WTC11 (cell line): Measurements from ENCODE around the gene LRRC34. TPM values are rescaled to one million over a fixed set of nuclear protein-coding genes. Genes with fewer than 3 reads are reported as not detected.

Source experiments
- ATAC-seq: fragments of 200-7000 bp; cut with Tn5 transposase; 2 replicates; pipeline ENCODE4 v1.10.0; 2021; ENCODE audit warnings: mild to moderate bottlenecking, moderate library complexity
- CTCF ChIA-PET: fragments of 300-600 bp; sonication (Branson Sonifier 250); formaldehyde crosslinking; loops from one replicate; lab custom pipeline; 2021; ENCODE audit warnings: antibody characterized with exemption; lab: Charles Lee
- POLR2A ChIA-PET: fragments of 350-600 bp; sonication (Branson Sonifier 250); formaldehyde crosslinking; loops from one replicate; lab custom pipeline; 2021; ENCODE audit warnings: antibody characterized with exemption; lab: Charles Lee
- DNase-seq: peaks from one replicate; pipeline ENCODE4 v3.0.0; 2021; ENCODE audit warnings: low spot score
- H3K27ac Mint-ChIP-seq: 2 replicates; pipeline ENCODE4 v1.8.0; 2021; ENCODE audit warnings: mixed read lengths
- H3K27me3 Mint-ChIP-seq: 2 replicates; pipeline ENCODE4 v1.8.0; 2021; ENCODE audit warnings: low read depth, mild to moderate bottlenecking, moderate library complexity, mixed read lengths
- H3K36me3 Mint-ChIP-seq: 2 replicates; pipeline ENCODE4 v1.8.0; 2021; ENCODE audit warnings: mixed read lengths
- H3K4me1 Mint-ChIP-seq: 2 replicates; pipeline ENCODE4 v1.8.0; 2022; ENCODE audit warnings: mixed read lengths
- H3K4me3 Mint-ChIP-seq: 2 replicates; pipeline ENCODE4 v1.8.0; 2021; ENCODE audit warnings: mild to moderate bottlenecking, moderate library complexity, mixed read lengths
- H3K9me3 Mint-ChIP-seq: 2 replicates; pipeline ENCODE4 v1.8.0; 2021; ENCODE audit warnings: mixed read lengths
- ATF1 ChIP-seq: sonication (generic); formaldehyde crosslinking; IDR thresholded peaks from 2 replicates; pipeline ENCODE4 v1.8.1; 2023; ENCODE audit warnings: mild to moderate bottlenecking, moderate library complexity, missing genetic modification reagents
- CDX4 ChIP-seq: fragments of 250-450 bp; sonication (Bioruptor Pico); IDR thresholded peaks from 2 replicates; pipeline ENCODE4 v1.9.0; 2021; ENCODE audit warnings: moderate library complexity, mild to moderate bottlenecking, inconsistent platforms, borderline replicate concordance
- E2F1 ChIP-seq: sonication (generic); formaldehyde crosslinking; IDR thresholded peaks from 2 replicates; pipeline ENCODE4 v1.8.0; 2022; ENCODE audit warnings: mild to moderate bottlenecking, missing genetic modification reagents
- ETV6 ChIP-seq: sonication (generic); formaldehyde crosslinking; IDR thresholded peaks from 2 replicates; pipeline ENCODE4 v1.8.1; 2022; ENCODE audit warnings: mild to moderate bottlenecking, missing genetic modification reagents
- GABPB1 ChIP-seq: sonication (generic); formaldehyde crosslinking; IDR thresholded peaks from 2 replicates; pipeline ENCODE4 v1.8.1; 2023; ENCODE audit warnings: mild to moderate bottlenecking, missing genetic modification reagents
- GRHL2 ChIP-seq: fragments of 250-450 bp; sonication (Bioruptor Pico); IDR thresholded peaks from 2 replicates; pipeline ENCODE4 v1.8.0; 2022; ENCODE audit warnings: mild to moderate bottlenecking, moderate library complexity; ENCODE audit not compliant: insufficient replicate concordance, severe bottlenecking
- JAZF1 ChIP-seq: fragments of 250-450 bp; sonication (Bioruptor Pico); IDR thresholded peaks from 2 replicates; pipeline ENCODE4 v1.9.0; 2021; ENCODE audit warnings: moderate library complexity, mild to moderate bottlenecking, inconsistent platforms
- MAX ChIP-seq: sonication (generic); formaldehyde crosslinking; IDR thresholded peaks from 2 replicates; pipeline ENCODE4 v1.8.0; 2022; ENCODE audit warnings: mild to moderate bottlenecking, missing genetic modification reagents
- NFATC4 ChIP-seq: fragments of 250-450 bp; sonication (Bioruptor Pico); IDR thresholded peaks from 2 replicates; pipeline ENCODE4 v1.9.0; 2021; ENCODE audit warnings: mild to moderate bottlenecking
- NFYB ChIP-seq: sonication (generic); formaldehyde crosslinking; conservative IDR thresholded peaks from 2 replicates; pipeline ENCODE4 v1.8.0; 2022; ENCODE audit warnings: low read depth, missing genetic modification reagents
- NR1H2 ChIP-seq: sonication (generic); formaldehyde crosslinking; IDR thresholded peaks from 2 replicates; pipeline ENCODE4 v1.9.0; 2021; ENCODE audit warnings: mild to moderate bottlenecking, moderate library complexity, missing genetic modification reagents
- PRRX2 ChIP-seq: fragments of 250-450 bp; sonication (Bioruptor Pico); IDR thresholded peaks from 2 replicates; pipeline ENCODE4 v1.8.0; 2021; ENCODE audit warnings: mild to moderate bottlenecking
- STAT6 ChIP-seq: sonication (generic); formaldehyde crosslinking; conservative IDR thresholded peaks from 2 replicates; pipeline ENCODE4 v1.8.1; 2023; ENCODE audit warnings: mild to moderate bottlenecking, low read depth, missing genetic modification reagents, moderate library complexity
- TP53 ChIP-seq: sonication (generic); formaldehyde crosslinking; IDR thresholded peaks from 2 replicates; pipeline ENCODE4 v1.8.1; 2023; ENCODE audit warnings: mild to moderate bottlenecking, missing genetic modification reagents
- total RNA-seq: library from RNA; stranded (reverse); gene quantifications from 3 replicates; pipeline ENCODE4 v1.2.3, GENCODE V29; 2021
- TF ChIP-seq, protein P1 (sequence below): fragments of 250-450 bp; sonication (Bioruptor Pico); IDR thresholded peaks from 2 replicates; pipeline ENCODE4 v1.9.0; 2021; ENCODE audit warnings: mild to moderate bottlenecking
- TF ChIP-seq, protein P2 (sequence below): sonication (generic); formaldehyde crosslinking; conservative IDR thresholded peaks from 2 replicates; pipeline ENCODE4 v1.8.1; 2022; ENCODE audit warnings: mild to moderate bottlenecking, missing genetic modification reagents
- TF ChIP-seq, protein P3 (sequence below): sonication (generic); formaldehyde crosslinking; IDR thresholded peaks from 2 replicates; pipeline ENCODE4 v1.8.1; 2023; ENCODE audit warnings: mild to moderate bottlenecking, missing genetic modification reagents

LRRC34 gene
- total RNA-seq, 1 experiment from 2014 or later: 8.3 TPM

- no peak for ATAC-seq
- no peak for DNase-seq
- TF ChIP-seq JAZF1 (CRISPR knock-in tag): no peak
- TF ChIP-seq, protein P1, sequence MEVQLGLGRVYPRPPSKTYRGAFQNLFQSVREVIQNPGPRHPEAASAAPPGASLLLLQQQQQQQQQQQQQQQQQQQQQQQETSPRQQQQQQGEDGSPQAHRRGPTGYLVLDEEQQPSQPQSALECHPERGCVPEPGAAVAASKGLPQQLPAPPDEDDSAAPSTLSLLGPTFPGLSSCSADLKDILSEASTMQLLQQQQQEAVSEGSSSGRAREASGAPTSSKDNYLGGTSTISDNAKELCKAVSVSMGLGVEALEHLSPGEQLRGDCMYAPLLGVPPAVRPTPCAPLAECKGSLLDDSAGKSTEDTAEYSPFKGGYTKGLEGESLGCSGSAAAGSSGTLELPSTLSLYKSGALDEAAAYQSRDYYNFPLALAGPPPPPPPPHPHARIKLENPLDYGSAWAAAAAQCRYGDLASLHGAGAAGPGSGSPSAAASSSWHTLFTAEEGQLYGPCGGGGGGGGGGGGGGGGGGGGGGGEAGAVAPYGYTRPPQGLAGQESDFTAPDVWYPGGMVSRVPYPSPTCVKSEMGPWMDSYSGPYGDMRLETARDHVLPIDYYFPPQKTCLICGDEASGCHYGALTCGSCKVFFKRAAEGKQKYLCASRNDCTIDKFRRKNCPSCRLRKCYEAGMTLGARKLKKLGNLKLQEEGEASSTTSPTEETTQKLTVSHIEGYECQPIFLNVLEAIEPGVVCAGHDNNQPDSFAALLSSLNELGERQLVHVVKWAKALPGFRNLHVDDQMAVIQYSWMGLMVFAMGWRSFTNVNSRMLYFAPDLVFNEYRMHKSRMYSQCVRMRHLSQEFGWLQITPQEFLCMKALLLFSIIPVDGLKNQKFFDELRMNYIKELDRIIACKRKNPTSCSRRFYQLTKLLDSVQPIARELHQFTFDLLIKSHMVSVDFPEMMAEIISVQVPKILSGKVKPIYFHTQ (CRISPR knock-in tag): no peak
- TF ChIP-seq E2F1 (CRISPR knock-in tag): no peak
- TF ChIP-seq GRHL2 (CRISPR knock-in tag): no peak
- TF ChIP-seq NFATC4 (CRISPR knock-in tag): no peak
- TF ChIP-seq NFYB (CRISPR knock-in tag): no peak
- no peak for TF ChIP-seq CDX4 (CRISPR knock-in tag)
- TF ChIP-seq MAX (CRISPR knock-in tag): no peak
- TF ChIP-seq ATF1 (CRISPR knock-in tag): no peak
- no peak for TF ChIP-seq NR1H2 (CRISPR knock-in tag)
- TF ChIP-seq PRRX2 (CRISPR knock-in tag): no peak
- no peak for TF ChIP-seq GABPB1
- TF ChIP-seq ETV6 (CRISPR knock-in tag): no peak
- TF ChIP-seq STAT6: no peak
- TF ChIP-seq, protein P2, sequence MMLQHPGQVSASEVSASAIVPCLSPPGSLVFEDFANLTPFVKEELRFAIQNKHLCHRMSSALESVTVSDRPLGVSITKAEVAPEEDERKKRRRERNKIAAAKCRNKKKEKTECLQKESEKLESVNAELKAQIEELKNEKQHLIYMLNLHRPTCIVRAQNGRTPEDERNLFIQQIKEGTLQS: no peak
- TF ChIP-seq, protein P3, sequence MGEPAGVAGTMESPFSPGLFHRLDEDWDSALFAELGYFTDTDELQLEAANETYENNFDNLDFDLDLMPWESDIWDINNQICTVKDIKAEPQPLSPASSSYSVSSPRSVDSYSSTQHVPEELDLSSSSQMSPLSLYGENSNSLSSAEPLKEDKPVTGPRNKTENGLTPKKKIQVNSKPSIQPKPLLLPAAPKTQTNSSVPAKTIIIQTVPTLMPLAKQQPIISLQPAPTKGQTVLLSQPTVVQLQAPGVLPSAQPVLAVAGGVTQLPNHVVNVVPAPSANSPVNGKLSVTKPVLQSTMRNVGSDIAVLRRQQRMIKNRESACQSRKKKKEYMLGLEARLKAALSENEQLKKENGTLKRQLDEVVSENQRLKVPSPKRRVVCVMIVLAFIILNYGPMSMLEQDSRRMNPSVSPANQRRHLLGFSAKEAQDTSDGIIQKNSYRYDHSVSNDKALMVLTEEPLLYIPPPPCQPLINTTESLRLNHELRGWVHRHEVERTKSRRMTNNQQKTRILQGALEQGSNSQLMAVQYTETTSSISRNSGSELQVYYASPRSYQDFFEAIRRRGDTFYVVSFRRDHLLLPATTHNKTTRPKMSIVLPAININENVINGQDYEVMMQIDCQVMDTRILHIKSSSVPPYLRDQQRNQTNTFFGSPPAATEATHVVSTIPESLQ: no peak
- no peak for TF ChIP-seq TP53 (CRISPR knock-in tag)
- no peaks in the 10 kb centered on the region for H3K9me3 Mint-ChIP-seq
- ChIA-PET POLR2A (no interaction called here), CTCF (no interaction called here)
- H3K27ac Mint-ChIP-seq: no peak overlapping the region
- H3K4me3 Mint-ChIP-seq: no peak overlapping the region
- no peaks in the 10 kb centered on the region for H3K36me3 Mint-ChIP-seq
- H3K4me1 Mint-ChIP-seq: peaks cover 19% of the 10 kb centered on the region
- H3K27me3 Mint-ChIP-seq: no peaks in the 10 kb centered on the region
Measured at GRCh38 chr3:169748670-169749069, 64.0 kb downstream of the LRRC34 start.
